ENCODE results near the gene PIP5K1C.

The PIP5K1C gene

DNA sequence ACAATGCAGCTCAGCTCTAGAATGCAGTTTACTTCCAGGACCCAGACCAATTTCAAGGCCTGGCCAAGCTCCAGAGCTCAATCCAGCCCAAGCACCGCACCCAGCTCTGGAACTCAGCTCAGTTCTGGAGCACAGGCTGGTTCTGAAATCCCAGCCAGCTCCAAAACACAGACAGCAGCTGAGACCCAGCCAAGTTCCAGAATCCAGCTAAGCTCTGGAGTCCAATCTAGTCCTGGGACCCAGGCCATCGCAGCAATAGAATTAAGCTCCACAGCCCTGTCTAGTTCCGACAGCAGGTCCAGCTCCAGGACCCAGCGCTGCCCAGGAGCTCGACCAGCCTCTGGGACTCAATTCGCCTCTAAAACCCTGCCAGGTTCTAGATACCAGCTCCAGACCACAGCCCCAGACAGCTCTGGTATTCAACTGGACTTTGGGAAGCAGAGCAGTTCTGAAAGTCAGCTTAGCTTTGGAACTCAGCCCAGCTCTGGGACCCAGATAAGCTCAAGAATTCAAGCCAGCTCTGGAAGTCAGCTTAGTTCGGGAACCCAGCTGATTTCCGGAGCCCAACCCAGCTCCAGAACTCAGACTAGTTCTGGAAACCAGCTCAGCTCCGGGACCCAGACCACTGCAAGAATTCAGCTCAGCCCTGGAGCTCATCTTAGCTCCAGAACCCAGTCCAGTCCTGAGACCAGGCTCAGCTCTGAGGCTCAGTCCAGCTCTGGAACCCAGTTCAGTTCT lies 108.2 kb downstream of the PIP5K1C start:
- H3K4me3 ChIP-seq (replicated peaks in 1 of 2; ENCODE audit: low read depth in 2 of 2, low read length in 2 of 2) = no peak overlapping the region
- TF ChIP-seq, protein P1, sequence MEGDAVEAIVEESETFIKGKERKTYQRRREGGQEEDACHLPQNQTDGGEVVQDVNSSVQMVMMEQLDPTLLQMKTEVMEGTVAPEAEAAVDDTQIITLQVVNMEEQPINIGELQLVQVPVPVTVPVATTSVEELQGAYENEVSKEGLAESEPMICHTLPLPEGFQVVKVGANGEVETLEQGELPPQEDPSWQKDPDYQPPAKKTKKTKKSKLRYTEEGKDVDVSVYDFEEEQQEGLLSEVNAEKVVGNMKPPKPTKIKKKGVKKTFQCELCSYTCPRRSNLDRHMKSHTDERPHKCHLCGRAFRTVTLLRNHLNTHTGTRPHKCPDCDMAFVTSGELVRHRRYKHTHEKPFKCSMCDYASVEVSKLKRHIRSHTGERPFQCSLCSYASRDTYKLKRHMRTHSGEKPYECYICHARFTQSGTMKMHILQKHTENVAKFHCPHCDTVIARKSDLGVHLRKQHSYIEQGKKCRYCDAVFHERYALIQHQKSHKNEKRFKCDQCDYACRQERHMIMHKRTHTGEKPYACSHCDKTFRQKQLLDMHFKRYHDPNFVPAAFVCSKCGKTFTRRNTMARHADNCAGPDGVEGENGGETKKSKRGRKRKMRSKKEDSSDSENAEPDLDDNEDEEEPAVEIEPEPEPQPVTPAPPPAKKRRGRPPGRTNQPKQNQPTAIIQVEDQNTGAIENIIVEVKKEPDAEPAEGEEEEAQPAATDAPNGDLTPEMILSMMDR (IDR thresholded peaks at IDR 0.05; ENCODE audit: low read depth, low read length) = no peak
- DNase-seq (ENCODE audit: low read depth in 2 of 2) = peak in 1 of 2 donors; percentile 50

DNA sequence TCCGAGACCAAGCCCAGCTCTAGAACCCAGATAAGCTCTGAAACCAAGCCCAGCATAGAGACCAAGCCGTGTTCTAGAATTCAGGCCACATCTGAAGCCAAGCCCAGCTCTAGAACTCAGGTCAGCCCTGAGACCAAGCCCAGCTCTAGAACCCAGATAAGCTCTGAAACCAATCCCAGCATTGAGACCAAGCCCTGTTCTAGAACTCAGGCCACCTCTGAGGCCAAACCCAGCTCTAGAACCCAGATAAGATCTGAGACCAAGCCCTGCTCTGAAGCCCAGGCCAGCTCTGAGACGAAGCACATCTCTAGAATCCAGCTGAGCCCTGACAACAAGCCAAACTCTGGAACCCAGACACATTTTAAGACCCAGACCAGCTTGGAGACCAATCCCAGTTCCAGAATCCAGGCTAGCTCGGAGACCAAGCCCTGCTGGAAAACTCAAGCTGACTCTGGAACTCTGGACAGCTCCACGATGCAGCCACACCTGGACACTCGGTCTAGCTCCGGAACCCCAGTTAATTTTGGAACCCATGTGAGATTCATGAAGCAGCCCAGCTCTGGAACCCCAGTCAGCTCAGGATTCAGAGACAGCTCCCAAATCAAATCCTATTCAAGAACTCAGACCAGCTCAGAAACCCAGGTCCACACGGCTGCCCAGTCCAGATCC lies 109.1 kb downstream of the PIP5K1C start:
- no peak overlapping the region for H3K4me3 ChIP-seq (replicated peaks in 1 of 2; ENCODE audit: low read depth in 2 of 2, low read length in 2 of 2)
- TF ChIP-seq, protein P1 (IDR thresholded peaks at IDR 0.05; ENCODE audit: low read depth, low read length) = no peak

DNA sequence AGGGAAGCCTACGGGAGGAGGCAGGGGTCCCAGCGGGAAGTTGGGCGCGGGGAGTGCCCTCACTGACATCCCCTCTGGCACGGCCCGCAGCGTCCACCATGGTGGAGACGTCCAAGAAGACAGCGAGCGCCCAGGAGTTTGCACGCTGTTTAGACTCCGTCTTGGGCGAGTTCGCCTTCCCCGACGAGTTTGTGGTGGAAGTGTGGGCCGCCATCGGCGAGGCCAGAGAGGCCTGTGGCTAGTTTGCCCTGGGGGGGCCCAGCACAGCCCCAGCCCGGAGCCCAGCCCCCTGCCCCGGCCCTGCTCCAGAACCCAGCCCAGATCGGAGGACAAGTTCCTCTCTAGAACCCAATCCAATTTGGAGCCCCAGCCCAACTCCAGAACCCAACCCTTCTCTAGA lies 110.3 kb downstream of the PIP5K1C start:
- H3K4me3 ChIP-seq (replicated peaks in 1 of 2; ENCODE audit: low read depth in 2 of 2, low read length in 2 of 2) = no peak overlapping the region
- TF ChIP-seq, protein P1 (IDR thresholded peaks at IDR 0.05; ENCODE audit: low read depth, low read length) = no peak
- DNase-seq (ENCODE audit: low read depth in 2 of 2) = no peak

More for the DNA sequence above, 109.1 kb downstream of the PIP5K1C start:
- no peak for DNase-seq (ENCODE audit: low read depth in 2 of 2)

GRCh38 chr19:3589439-3589838 lies 110.8 kb downstream of the PIP5K1C start:
- TF ChIP-seq, protein P1 (IDR thresholded peaks at IDR 0.05; ENCODE audit: low read depth, low read length) = no peak
- no peak overlapping the region for H3K4me3 ChIP-seq (replicated peaks in 1 of 2; ENCODE audit: low read depth in 2 of 2, low read length in 2 of 2)
- no peak for DNase-seq (ENCODE audit: low read depth in 2 of 2)

DNA sequence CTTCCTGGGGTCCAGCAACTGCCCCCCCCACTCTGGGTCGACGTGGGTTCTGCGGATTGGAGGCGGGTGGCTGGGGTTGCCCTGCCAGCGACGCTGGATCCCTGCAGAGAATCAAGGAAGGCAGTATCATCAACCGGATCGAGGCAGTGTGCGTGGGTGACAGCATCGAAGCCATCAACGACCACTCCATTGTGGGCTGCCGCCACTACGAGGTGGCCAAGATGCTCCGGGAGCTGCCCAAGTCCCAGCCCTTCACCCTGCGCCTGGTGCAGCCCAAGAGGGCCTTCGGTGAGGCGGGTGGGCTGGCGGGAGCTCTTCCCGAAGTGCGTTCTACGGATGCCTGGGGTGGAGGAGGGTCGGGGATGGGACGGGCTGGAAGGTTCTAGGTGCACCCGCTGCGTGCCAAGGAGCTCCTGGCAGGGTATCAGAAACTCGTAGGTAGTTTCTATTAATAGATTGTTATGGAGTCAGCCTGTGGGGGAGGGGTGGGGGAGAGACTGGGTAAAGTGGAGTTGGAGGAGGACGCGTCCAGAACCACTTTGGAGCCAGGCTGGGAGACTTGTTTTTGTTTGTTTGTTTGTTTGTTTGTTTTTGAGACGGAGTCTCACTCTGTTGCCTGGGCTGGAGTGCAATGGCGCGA lies 113.4 kb downstream of the PIP5K1C start:
- TF ChIP-seq, protein P1 (IDR thresholded peaks at IDR 0.05; ENCODE audit: low read depth, low read length) = no peak
- DNase-seq (ENCODE audit: low read depth in 2 of 2) = no peak
- H3K4me3 ChIP-seq (replicated peaks in 1 of 2; ENCODE audit: low read depth in 2 of 2, low read length in 2 of 2) = no peak overlapping the region

DNA sequence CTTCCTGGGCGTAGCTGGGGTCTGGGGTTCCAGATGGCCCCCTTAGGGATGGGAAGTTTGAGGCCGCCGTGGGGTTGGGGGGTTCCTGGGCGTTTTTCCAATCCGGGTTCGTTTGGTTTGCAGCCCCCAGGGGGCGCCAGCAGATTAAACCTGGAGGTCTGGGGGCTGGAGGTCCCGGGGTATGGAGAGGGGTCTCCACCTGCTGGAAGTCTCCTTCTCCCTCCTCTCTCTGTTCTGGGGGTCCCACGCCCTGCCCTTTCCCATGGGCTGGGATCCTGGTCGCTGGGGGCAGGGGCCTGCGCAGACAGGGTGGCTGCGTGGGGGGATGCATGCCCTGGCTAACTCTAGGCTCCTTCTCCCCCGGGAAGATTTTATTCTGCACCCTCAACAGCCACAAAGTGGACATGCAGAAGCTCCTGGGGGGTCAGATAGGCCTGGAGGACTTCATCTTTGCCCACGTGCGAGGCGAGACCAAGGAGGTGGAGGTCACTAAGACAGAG lies 114.1 kb downstream of the PIP5K1C start:
- no peak for DNase-seq (ENCODE audit: low read depth in 2 of 2)
- H3K4me3 ChIP-seq (replicated peaks in 1 of 2; ENCODE audit: low read depth in 2 of 2, low read length in 2 of 2) = peak overlapping the region in 1 of 2 donors; percentile 5
- TF ChIP-seq, protein P1 (IDR thresholded peaks at IDR 0.05; ENCODE audit: low read depth, low read length) = peak; percentile 49

Measured in cardiac fibroblast (primary cell).